ENCODE results near the gene GAL3ST2. TPM values are rescaled to one million over a fixed set of nuclear protein-coding genes. Genes with fewer than 3 reads are reported as not detected.

GAL3ST2 gene
- total and polyA plus RNA-seq, 7 donors: 0.14 to 0.16 TPM; not detected in 5

GRCh38 chr2:241801611-241802420, 25.2 kb downstream of the GAL3ST2 start:
- H3K9me3 ChIP-seq: no peaks in the 10 kb centered on the region
- intact Hi-C loops (cut with DNase I): no loop called here
- 84 to 88% (median 86%) methylated on average over 38 to 44 of the region's 44 CpGs for WGBS, 3 donors
- H3K27me3 ChIP-seq (ENCODE audit: insufficient read depth in 3 of 3, low read length in 2 of 3): peaks cover 0 to 20% (median 0%) of the 10 kb centered on the region in 3 donors
- no peak overlapping the region for H3K4me3 ChIP-seq
- peak in 1 of 2 donors; percentile 11 for DNase-seq
- TF ChIP-seq, protein P1, sequence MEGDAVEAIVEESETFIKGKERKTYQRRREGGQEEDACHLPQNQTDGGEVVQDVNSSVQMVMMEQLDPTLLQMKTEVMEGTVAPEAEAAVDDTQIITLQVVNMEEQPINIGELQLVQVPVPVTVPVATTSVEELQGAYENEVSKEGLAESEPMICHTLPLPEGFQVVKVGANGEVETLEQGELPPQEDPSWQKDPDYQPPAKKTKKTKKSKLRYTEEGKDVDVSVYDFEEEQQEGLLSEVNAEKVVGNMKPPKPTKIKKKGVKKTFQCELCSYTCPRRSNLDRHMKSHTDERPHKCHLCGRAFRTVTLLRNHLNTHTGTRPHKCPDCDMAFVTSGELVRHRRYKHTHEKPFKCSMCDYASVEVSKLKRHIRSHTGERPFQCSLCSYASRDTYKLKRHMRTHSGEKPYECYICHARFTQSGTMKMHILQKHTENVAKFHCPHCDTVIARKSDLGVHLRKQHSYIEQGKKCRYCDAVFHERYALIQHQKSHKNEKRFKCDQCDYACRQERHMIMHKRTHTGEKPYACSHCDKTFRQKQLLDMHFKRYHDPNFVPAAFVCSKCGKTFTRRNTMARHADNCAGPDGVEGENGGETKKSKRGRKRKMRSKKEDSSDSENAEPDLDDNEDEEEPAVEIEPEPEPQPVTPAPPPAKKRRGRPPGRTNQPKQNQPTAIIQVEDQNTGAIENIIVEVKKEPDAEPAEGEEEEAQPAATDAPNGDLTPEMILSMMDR (IDR thresholded peaks at IDR 0.05): no peak
- H3K27ac ChIP-seq: no peak overlapping the region
- no peaks in the 10 kb centered on the region for H3K36me3 ChIP-seq (ENCODE audit: insufficient read depth in 1 of 2, low read depth in 1 of 2)
- ATAC-seq: no peak
- peaks cover 3% of the 10 kb centered on the region for H3K4me1 ChIP-seq

- WGBS, 3 donors: 57 to 75% (median 63%) methylated on average over 15 to 32 of the region's 32 CpGs
- TF ChIP-seq, protein P1 (IDR thresholded peaks at IDR 0.05): no peak
- peaks cover 0 to 20% (median 0%) of the 10 kb centered on the region in 3 donors for H3K27me3 ChIP-seq (ENCODE audit: insufficient read depth in 3 of 3, low read length in 2 of 3)
- no peak overlapping the region for H3K27ac ChIP-seq
- no peaks in the 10 kb centered on the region for H3K9me3 ChIP-seq
- no peaks in the 10 kb centered on the region for H3K36me3 ChIP-seq (ENCODE audit: insufficient read depth in 1 of 2, low read depth in 1 of 2)
- intact Hi-C loops (cut with DNase I): no loop called here
- peaks cover 3% of the 10 kb centered on the region for H3K4me1 ChIP-seq
- no peak for ATAC-seq
- DNase-seq: peak; percentile 10 to 26
- peak overlapping the region; percentile 61 for H3K4me3 ChIP-seq
Observed at GRCh38 chr2:241802421-241803318, 26.0 kb downstream of the GAL3ST2 start.

GRCh38 chr2:241803387-241804325, 27.0 kb downstream of the GAL3ST2 start:
- 2 to 4% (median 4%) methylated on average over 77 to 109 of the region's 109 CpGs for WGBS, 3 donors
- Histone ChIP-seq H3K27me3 (ENCODE audit: insufficient read depth in 3 of 3, low read length in 2 of 3) (peaks cover 0 to 20% (median 0%) of the 10 kb centered on the region in 3 donors), H3K4me3 (peak overlapping the region; percentile 61), H3K4me1 (peaks cover 3% of the 10 kb centered on the region), H3K9me3 (no peaks in the 10 kb centered on the region), H3K27ac (no peak overlapping the region), H3K36me3 (ENCODE audit: insufficient read depth in 1 of 2, low read depth in 1 of 2) (no peaks in the 10 kb centered on the region)
- TF ChIP-seq, protein P1 (IDR thresholded peaks at IDR 0.05): no peak
- peak; percentile 68 to 83 for DNase-seq
- intact Hi-C loops (cut with DNase I): no loop called here
- peak; percentile 55 to 68 (median 64) for ATAC-seq

Data from psoas muscle (tissue), 8 donors.